Fibroblast of lung (primary cell): Measurements from ENCODE around the gene ATXN1L. TPM values are rescaled to one million over a fixed set of nuclear protein-coding genes. Genes with fewer than 3 reads are reported as not detected.

ENCODE experiments used
- DNase-seq, 2 donors: peaks; one replicate each; pipeline versions ENCODE4 v3.0.0 to v3.0.0-alpha.2; 2010; ENCODE audit warnings: low read depth in 2 of 2
- H2AFZ ChIP-seq: 2 replicates; pipeline ENCODE4 v1.5.1; 2012; ENCODE audit warnings: low read length, control low read depth, inconsistent platforms
- H3K27ac ChIP-seq: 2 replicates; pipeline ENCODE4 v1.5.1; 2011; ENCODE audit warnings: low read length, control low read depth; ENCODE audit not compliant: insufficient read depth
- H3K27me3 ChIP-seq: 2 replicates; pipeline ENCODE4 v1.5.1; 2011; ENCODE audit warnings: mild to moderate bottlenecking, low read length; ENCODE audit not compliant: control insufficient read depth, insufficient read depth
- H3K36me3 ChIP-seq: 2 replicates; pipeline ENCODE4 v1.5.1; 2011; ENCODE audit warnings: low read length; ENCODE audit not compliant: control insufficient read depth, insufficient read depth
- H3K4me1 ChIP-seq: 2 replicates; pipeline ENCODE4 v1.5.1; 2011; ENCODE audit warnings: low read length; ENCODE audit not compliant: control insufficient read depth, insufficient read depth; ENCODE audit errors: extremely low read depth
- H3K4me2 ChIP-seq: 2 replicates; pipeline ENCODE4 v1.5.1; 2011; ENCODE audit warnings: low read length, control low read depth; ENCODE audit not compliant: insufficient read depth; ENCODE audit errors: extremely low read depth
- H3K4me3 ChIP-seq, 4 experiments: fragments of 200-600 bp in 1 of 4; sonication (generic) in 1 of 4; replicated peaks in 1 of 4; 2 replicates each; pipeline ENCODE4 v1.5.1; 2011 to 2016; ENCODE audit warnings: low read length in 4 of 4, low read depth in 3 of 4, mild to moderate bottlenecking in 3 of 4, control low read depth in 2 of 4, inconsistent platforms in 1 of 4, mixed read lengths in 1 of 4; ENCODE audit not compliant: insufficient read depth in 1 of 4; ENCODE audit errors: control extremely low read depth in 1 of 4
- H3K79me2 ChIP-seq: 2 replicates; pipeline ENCODE4 v1.5.1; 2012; ENCODE audit warnings: mild to moderate bottlenecking, low read length, inconsistent platforms; ENCODE audit not compliant: control insufficient read depth, insufficient read depth
- H3K9ac ChIP-seq: 2 replicates; pipeline ENCODE4 v1.5.1; 2011; ENCODE audit warnings: mild to moderate bottlenecking, low read length, control low read depth; ENCODE audit not compliant: insufficient read depth
- H3K9me3 ChIP-seq: 2 replicates; pipeline ENCODE4 v1.5.1; 2012; ENCODE audit warnings: low read depth, low read length; ENCODE audit not compliant: control insufficient read depth, insufficient read depth
- H4K20me1 ChIP-seq: 2 replicates; pipeline ENCODE4 v1.5.1; 2011; ENCODE audit warnings: low read length; ENCODE audit not compliant: control insufficient read depth, insufficient read depth; ENCODE audit errors: extremely low read depth
- EZH2 ChIP-seq: IDR thresholded peaks from 2 replicates; pipeline ENCODE4 v1.5.1; 2012; ENCODE audit warnings: low read length, control low read depth, mild to moderate bottlenecking; ENCODE audit errors: missing control alignments
- polyA plus RNA-seq, 2 donors: library from polyadenylated mRNA; depleted of rRNA in 1 of 2; stranded (reverse) in 1 of 2; unstranded in 1 of 2; fragments of >200 nt; gene quantifications; 2 replicates each; pipeline ENCODE4 v1.2.1, GENCODE V29; 2011 to 2012; ENCODE audit warnings: missing spikeins in 1 of 2
- total RNA-seq: library from RNA; depleted of rRNA; stranded (reverse); fragments of >200 nt; gene quantifications from 2 replicates; pipeline ENCODE4 v1.2.1, GENCODE V29; 2014
- TF ChIP-seq, protein P1 (sequence below), 2 donors: IDR thresholded peaks in 1 of 2; conservative IDR thresholded peaks in 1 of 2; 1 replicate in 1 of 2; 2 replicates in 1 of 2; pipeline ENCODE4 v1.5.1; 2011 to 2012; ENCODE audit warnings: low read length in 2 of 2, control low read depth in 1 of 2, inconsistent platforms in 1 of 2, low read depth in 1 of 2, mild to moderate bottlenecking in 1 of 2

Gene ATXN1L
- total and polyA plus RNA-seq, 2 donors (not counting 1 experiment from before 2014, with no cell fraction given): 11.5 to 13.2 TPM

- peaks cover 17% of the 10 kb centered on the region for H3K36me3 ChIP-seq
- no peaks in the 10 kb centered on the region for H3K79me2 ChIP-seq
- no peaks in the 10 kb centered on the region for H3K9me3 ChIP-seq
- H3K27ac ChIP-seq: no peak overlapping the region
- H3K9ac ChIP-seq: no peak overlapping the region
- no peak for DNase-seq
- H3K27me3 ChIP-seq: no peaks in the 10 kb centered on the region
- H3K4me1 ChIP-seq: no peaks in the 10 kb centered on the region
- no peak overlapping the region for H2AFZ ChIP-seq
- H3K4me2 ChIP-seq: no peak overlapping the region
- no peak for TF ChIP-seq EZH2
- TF ChIP-seq, protein P1, sequence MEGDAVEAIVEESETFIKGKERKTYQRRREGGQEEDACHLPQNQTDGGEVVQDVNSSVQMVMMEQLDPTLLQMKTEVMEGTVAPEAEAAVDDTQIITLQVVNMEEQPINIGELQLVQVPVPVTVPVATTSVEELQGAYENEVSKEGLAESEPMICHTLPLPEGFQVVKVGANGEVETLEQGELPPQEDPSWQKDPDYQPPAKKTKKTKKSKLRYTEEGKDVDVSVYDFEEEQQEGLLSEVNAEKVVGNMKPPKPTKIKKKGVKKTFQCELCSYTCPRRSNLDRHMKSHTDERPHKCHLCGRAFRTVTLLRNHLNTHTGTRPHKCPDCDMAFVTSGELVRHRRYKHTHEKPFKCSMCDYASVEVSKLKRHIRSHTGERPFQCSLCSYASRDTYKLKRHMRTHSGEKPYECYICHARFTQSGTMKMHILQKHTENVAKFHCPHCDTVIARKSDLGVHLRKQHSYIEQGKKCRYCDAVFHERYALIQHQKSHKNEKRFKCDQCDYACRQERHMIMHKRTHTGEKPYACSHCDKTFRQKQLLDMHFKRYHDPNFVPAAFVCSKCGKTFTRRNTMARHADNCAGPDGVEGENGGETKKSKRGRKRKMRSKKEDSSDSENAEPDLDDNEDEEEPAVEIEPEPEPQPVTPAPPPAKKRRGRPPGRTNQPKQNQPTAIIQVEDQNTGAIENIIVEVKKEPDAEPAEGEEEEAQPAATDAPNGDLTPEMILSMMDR (conservative IDR thresholded peaks at IDR 0.05 in 1 of 2, IDR thresholded peaks at IDR 0.05 in 1 of 2; ENCODE audit: low read depth in 1 of 2, low read length in 2 of 2): no peak
- no peaks in the 10 kb centered on the region for H4K20me1 ChIP-seq
- no peak overlapping the region for H3K4me3 ChIP-seq
These were observed 7.6 kb downstream of the ATXN1L start for GRCh38 chr16:71853413-71853812.

DNA sequence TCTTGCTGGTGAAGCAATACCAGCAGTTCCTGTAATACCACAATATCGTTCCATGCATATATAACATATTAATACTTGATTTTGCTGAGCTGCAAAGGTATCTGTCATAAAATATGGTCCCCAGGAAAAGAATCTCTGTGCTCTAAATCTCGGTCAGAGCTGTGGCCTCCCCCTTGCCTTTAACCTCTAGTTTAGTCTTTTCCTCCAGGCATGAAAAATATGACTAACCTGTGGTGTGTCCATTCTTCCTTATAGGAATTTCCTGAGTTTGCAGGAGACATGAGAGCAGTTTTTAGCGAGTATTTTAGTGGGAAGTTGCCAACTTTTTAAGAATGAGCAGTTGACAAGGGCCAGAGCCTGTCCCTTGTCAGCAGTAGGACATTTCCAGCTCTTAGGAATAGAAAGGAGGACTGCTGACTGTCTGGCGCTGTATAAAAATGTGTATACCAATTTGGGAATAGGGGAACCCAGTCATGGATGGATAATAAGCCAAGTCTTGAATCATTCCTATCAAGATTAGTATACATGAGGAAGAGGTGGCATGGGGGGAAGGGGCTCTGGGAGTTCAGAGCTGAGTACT, 8.7 kb downstream of the ATXN1L start:
- TF ChIP-seq, protein P1 (conservative IDR thresholded peaks at IDR 0.05 in 1 of 2, IDR thresholded peaks at IDR 0.05 in 1 of 2; ENCODE audit: low read depth in 1 of 2, low read length in 2 of 2): no peak
- no peak for TF ChIP-seq EZH2
- Histone ChIP-seq H3K4me1 (no peaks in the 10 kb centered on the region), H3K36me3 (peaks cover 17% of the 10 kb centered on the region), H4K20me1 (no peaks in the 10 kb centered on the region), H3K27ac (no peak overlapping the region), H3K27me3 (no peaks in the 10 kb centered on the region), H3K4me3 (no peak overlapping the region), H3K79me2 (no peaks in the 10 kb centered on the region), H2AFZ (no peak overlapping the region), H3K9ac (no peak overlapping the region), H3K4me2 (no peak overlapping the region), H3K9me3 (no peaks in the 10 kb centered on the region)
- no peak for DNase-seq

DNA sequence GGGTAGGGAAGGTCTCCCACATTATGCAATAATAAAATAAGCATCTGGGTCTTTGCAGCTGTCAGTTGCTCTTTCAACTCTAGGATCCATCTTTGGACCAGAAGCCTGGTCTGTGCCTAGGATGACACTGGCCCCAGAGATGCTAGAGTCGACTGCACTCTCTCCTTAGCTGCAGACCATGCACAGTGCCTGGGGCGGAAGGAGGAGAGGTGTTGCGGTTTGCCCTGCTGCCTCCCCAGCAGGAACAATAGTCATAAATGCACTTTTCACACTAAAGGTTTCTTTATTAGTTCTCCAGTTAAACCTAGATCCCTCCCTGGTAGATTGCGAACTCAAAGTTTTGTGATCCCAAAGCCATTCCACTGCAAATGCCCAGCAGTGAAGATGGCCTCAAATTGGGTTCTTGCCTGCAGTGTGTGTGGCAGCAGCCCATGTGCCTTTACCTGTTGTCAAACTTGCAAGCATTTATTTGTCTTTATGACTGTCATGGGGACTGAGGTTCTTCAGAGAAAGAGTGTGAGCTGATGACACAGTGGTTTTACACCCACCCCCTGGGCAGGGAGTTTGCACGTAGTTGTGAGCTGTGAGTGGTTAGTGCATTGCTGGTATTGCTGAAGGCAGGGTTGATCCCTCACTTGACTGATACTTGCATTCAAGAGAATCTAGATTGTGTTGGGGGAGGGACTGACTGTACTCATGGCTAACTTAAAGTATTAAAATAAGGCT, 10.3 kb downstream of the ATXN1L start:
- H2AFZ ChIP-seq: no peak overlapping the region
- no peaks in the 10 kb centered on the region for H3K79me2 ChIP-seq
- H4K20me1 ChIP-seq: no peaks in the 10 kb centered on the region
- H3K4me1 ChIP-seq: no peaks in the 10 kb centered on the region
- no peaks in the 10 kb centered on the region for H3K27me3 ChIP-seq
- H3K9ac ChIP-seq: no peak overlapping the region
- H3K4me2 ChIP-seq: no peak overlapping the region
- H3K9me3 ChIP-seq: no peaks in the 10 kb centered on the region
- TF ChIP-seq, protein P1 (conservative IDR thresholded peaks at IDR 0.05 in 1 of 2, IDR thresholded peaks at IDR 0.05 in 1 of 2; ENCODE audit: low read depth in 1 of 2, low read length in 2 of 2): no peak
- no peak for TF ChIP-seq EZH2
- no peak for DNase-seq
- no peak overlapping the region for H3K27ac ChIP-seq
- peaks cover 8% of the 10 kb centered on the region for H3K36me3 ChIP-seq
- H3K4me3 ChIP-seq: no peak overlapping the region
